ENCODE results near the gene PRAMEF14.
"Not testable (repeated sequence)": the region's sequence is repeated elsewhere in the genome, so short reads cannot be mapped to it uniquely, and the experiment has no call there.

DNA sequence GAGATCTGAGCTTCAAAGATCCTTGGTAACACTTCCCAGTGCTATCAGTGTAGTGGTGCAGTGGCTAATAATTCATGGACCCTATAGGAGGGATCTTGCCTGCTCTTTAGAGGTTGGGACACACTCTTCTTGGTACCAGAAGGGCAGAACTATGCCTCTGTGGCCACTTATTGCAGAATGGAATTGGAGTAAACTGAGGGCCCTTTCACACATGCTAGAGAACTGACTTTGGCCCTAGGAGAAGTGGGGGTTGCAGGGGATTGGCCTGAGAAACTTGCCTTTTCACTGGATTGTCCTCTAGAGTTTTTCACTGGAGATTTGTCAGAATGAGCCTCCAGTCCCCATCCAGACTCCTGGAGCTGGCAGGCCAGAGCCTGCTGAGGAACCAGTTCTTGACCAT lies 42.4 kb upstream of the PRAMEF14 start, which contains the start of gene PRAMEF17:
- TF ChIP-seq, protein P1, sequence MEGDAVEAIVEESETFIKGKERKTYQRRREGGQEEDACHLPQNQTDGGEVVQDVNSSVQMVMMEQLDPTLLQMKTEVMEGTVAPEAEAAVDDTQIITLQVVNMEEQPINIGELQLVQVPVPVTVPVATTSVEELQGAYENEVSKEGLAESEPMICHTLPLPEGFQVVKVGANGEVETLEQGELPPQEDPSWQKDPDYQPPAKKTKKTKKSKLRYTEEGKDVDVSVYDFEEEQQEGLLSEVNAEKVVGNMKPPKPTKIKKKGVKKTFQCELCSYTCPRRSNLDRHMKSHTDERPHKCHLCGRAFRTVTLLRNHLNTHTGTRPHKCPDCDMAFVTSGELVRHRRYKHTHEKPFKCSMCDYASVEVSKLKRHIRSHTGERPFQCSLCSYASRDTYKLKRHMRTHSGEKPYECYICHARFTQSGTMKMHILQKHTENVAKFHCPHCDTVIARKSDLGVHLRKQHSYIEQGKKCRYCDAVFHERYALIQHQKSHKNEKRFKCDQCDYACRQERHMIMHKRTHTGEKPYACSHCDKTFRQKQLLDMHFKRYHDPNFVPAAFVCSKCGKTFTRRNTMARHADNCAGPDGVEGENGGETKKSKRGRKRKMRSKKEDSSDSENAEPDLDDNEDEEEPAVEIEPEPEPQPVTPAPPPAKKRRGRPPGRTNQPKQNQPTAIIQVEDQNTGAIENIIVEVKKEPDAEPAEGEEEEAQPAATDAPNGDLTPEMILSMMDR (IDR thresholded peaks at IDR 0.05; ENCODE audit: poor library complexity, severe bottlenecking) = not testable (repeated sequence)
- TF ChIP-seq EZH2 (IDR thresholded peaks at IDR 0.05; ENCODE audit: borderline replicate concordance, insufficient read depth, low read length, poor library complexity, severe bottlenecking); POLR2AphosphoS5 (IDR thresholded peaks at IDR 0.05); RAD21 (conservative IDR thresholded peaks at IDR 0.05); EP300 (conservative IDR thresholded peaks at IDR 0.05; ENCODE audit: poor library complexity, severe bottlenecking); SMC3 (conservative IDR thresholded peaks at IDR 0.05; ENCODE audit: poor library complexity): not testable (repeated sequence)
- TF ChIP-seq, protein P2, sequence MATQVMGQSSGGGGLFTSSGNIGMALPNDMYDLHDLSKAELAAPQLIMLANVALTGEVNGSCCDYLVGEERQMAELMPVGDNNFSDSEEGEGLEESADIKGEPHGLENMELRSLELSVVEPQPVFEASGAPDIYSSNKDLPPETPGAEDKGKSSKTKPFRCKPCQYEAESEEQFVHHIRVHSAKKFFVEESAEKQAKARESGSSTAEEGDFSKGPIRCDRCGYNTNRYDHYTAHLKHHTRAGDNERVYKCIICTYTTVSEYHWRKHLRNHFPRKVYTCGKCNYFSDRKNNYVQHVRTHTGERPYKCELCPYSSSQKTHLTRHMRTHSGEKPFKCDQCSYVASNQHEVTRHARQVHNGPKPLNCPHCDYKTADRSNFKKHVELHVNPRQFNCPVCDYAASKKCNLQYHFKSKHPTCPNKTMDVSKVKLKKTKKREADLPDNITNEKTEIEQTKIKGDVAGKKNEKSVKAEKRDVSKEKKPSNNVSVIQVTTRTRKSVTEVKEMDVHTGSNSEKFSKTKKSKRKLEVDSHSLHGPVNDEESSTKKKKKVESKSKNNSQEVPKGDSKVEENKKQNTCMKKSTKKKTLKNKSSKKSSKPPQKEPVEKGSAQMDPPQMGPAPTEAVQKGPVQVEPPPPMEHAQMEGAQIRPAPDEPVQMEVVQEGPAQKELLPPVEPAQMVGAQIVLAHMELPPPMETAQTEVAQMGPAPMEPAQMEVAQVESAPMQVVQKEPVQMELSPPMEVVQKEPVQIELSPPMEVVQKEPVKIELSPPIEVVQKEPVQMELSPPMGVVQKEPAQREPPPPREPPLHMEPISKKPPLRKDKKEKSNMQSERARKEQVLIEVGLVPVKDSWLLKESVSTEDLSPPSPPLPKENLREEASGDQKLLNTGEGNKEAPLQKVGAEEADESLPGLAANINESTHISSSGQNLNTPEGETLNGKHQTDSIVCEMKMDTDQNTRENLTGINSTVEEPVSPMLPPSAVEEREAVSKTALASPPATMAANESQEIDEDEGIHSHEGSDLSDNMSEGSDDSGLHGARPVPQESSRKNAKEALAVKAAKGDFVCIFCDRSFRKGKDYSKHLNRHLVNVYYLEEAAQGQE (IDR thresholded peaks at IDR 0.05; ENCODE audit: borderline replicate concordance) = not testable (repeated sequence)

Measured in neural cell (in vitro differentiated cells).